Gastroesophageal sphincter (tissue), 3 donors: ENCODE measurements around the gene LGALS9C.
"Not testable (repeated sequence)": the region's sequence is repeated elsewhere in the genome, so short reads cannot be mapped to it uniquely, and the experiment has no call there.

ENCODE experiments used
- CTCF ChIP-seq, 4 experiments: fragments of 200-600 bp in 2 of 4; fragments of 450-650 bp in 2 of 4; sonication (generic) in 1 of 4; IDR thresholded peaks; one replicate each; pipeline ENCODE4 v1.5.1; 2017 to 2019; ENCODE audit warnings: antibody characterized with exemption in 4 of 4, mild to moderate bottlenecking in 2 of 4, moderate library complexity in 2 of 4
- POLR2AphosphoS5 ChIP-seq: sonication (generic); formaldehyde crosslinking; IDR thresholded peaks from one replicate; pipeline ENCODE4 v1.6.1; 2017; ENCODE audit warnings: antibody characterized with exemption

DNA sequence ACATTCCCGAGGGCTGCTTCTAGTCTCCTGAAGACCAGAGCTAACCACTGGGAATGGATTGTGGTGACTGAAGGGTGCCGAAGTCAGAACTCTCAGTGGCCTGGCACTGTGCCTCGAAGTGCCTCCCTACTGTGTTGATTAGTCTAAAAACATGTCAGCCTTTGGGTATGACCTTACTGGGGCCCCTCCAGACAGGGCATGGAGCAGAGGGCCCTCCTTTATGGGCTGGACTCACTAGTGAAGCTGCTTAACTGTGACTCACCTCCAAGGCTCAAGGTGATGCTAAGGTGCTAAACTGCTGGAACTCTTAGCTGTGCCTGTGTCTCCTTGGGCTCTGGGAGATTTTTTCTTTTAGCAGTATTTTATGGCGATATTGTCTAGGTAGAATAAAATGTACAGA lies 2.6 kb upstream of the LGALS9C start:
- not testable (repeated sequence) for TF ChIP-seq CTCF (IDR thresholded peaks at IDR 0.05); POLR2AphosphoS5
